ENCODE data around the gene KIAA0586. TPM values are rescaled to one million over a fixed set of nuclear protein-coding genes. Genes with fewer than 3 reads are reported as not detected.

KIAA0586 gene
- total RNA-seq, 4 donors from 2014 or later = 9.6 to 16.8 (median 13.9) TPM

GRCh38 chr14:58533446-58533845 is 105.9 kb downstream of the KIAA0586 start:
- TF ChIP-seq POLR2A (IDR thresholded peaks at IDR 0.05) = no peak
- TF ChIP-seq, protein P1, sequence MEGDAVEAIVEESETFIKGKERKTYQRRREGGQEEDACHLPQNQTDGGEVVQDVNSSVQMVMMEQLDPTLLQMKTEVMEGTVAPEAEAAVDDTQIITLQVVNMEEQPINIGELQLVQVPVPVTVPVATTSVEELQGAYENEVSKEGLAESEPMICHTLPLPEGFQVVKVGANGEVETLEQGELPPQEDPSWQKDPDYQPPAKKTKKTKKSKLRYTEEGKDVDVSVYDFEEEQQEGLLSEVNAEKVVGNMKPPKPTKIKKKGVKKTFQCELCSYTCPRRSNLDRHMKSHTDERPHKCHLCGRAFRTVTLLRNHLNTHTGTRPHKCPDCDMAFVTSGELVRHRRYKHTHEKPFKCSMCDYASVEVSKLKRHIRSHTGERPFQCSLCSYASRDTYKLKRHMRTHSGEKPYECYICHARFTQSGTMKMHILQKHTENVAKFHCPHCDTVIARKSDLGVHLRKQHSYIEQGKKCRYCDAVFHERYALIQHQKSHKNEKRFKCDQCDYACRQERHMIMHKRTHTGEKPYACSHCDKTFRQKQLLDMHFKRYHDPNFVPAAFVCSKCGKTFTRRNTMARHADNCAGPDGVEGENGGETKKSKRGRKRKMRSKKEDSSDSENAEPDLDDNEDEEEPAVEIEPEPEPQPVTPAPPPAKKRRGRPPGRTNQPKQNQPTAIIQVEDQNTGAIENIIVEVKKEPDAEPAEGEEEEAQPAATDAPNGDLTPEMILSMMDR (IDR thresholded peaks at IDR 0.05) = no peak
- Histone ChIP-seq H3K27ac (peak overlapping the region in 1 of 4 donors; percentile 25), H3K9me3 (peaks cover 0 to 8% (median 0%) of the 10 kb centered on the region in 3 donors), H3K36me3 (no peaks in the 10 kb centered on the region), H3K4me3 (no peak overlapping the region), H3K27me3 (no peaks in the 10 kb centered on the region), H3K4me1 (peaks cover 0 to 3% (median 0%) of the 10 kb centered on the region in 3 donors)
- DNase-seq = no peak
- intact Hi-C loops (cut with DNase I) = no loop called here
- 69 to 77% methylated on average over 5 of the region's 5 CpGs for WGBS, 2 donors

- H3K9me3 ChIP-seq = peaks cover 0 to 2% (median 0%) of the 10 kb centered on the region in 3 donors
- intact Hi-C loops (cut with DNase I) = no loop called here
- TF ChIP-seq, protein P1 (IDR thresholded peaks at IDR 0.05) = no peak
- TF ChIP-seq POLR2A (IDR thresholded peaks at IDR 0.05) = no peak
- no peak overlapping the region for H3K4me3 ChIP-seq
- no peaks in the 10 kb centered on the region for H3K36me3 ChIP-seq
- WGBS, 2 donors = 70 to 76% methylated on average over 1 of the region's 1 CpG
- H3K4me1 ChIP-seq = peaks cover 0 to 3% (median 0%) of the 10 kb centered on the region in 3 donors
- no peak overlapping the region for H3K27ac ChIP-seq
- H3K27me3 ChIP-seq = no peaks in the 10 kb centered on the region
- no peak for DNase-seq
Observed at GRCh38 chr14:58535044-58535443, 107.5 kb downstream of the KIAA0586 start.

- WGBS, 2 donors = 82 to 85% methylated on average over 3 of the region's 3 CpGs
- intact Hi-C loops (cut with DNase I) = no loop called here
- H3K36me3 ChIP-seq = no peaks in the 10 kb centered on the region
Observed at GRCh38 chr14:58537004-58537403, 109.5 kb downstream of the KIAA0586 start.

DNA sequence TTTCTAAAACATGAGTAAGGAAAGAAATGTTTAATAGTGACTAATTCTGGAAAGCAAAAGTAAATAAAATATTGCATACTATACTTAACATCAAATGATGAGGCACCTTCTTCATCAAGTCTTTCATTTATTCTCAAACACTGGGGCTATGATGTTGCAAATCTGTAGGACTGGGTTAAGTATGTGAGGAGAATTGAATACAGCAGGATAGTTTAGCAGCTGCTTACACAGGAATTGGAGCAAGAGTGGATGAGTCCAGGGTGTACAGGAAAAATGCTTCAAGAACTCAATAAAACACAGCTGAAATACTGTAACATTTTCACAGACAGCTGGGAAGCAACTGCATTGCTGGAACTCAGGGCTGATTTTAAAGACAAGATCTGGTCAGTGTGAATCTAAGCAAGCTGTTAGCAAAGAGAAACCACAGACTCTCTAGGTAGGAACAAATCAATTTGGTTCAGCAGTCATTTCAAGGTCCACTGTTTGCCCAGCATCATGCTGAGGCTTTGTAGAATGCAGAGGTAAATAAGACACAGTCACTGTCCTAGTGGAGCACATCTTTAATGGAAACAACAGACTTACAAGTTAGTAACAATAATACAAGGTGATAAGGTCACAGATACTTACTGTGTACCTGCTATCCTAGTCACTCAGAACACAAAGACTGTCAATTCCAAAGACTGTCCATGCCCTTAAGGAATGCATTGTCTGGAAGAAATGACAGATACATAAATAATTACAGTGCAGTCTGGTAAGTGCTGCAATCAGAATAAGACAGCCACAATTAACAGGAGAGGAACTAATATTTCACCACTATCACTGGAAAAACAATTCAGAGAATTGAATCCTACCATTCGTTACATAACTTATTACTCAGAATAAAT is 113.5 kb downstream of the KIAA0586 start:
- WGBS, 2 donors = 84% methylated on average over 1 of the region's 1 CpG
- no peaks in the 10 kb centered on the region for H3K4me1 ChIP-seq
- H3K9me3 ChIP-seq = no peaks in the 10 kb centered on the region
- no peak overlapping the region for H3K27ac ChIP-seq
- no peaks in the 10 kb centered on the region for H3K27me3 ChIP-seq
- peaks cover 0 to 4% (median 0%) of the 10 kb centered on the region in 3 donors for H3K36me3 ChIP-seq
- intact Hi-C loops (cut with DNase I) = no loop called here
- no peak for DNase-seq
- TF ChIP-seq, protein P1 (IDR thresholded peaks at IDR 0.05) = no peak
- TF ChIP-seq POLR2A (IDR thresholded peaks at IDR 0.05) = no peak
- no peak overlapping the region for H3K4me3 ChIP-seq

More at GRCh38 chr14:58537004-58537403, 109.5 kb downstream of the KIAA0586 start:
- no peaks in the 10 kb centered on the region for H3K27me3 ChIP-seq
- no peak overlapping the region for H3K27ac ChIP-seq
- no peaks in the 10 kb centered on the region for H3K9me3 ChIP-seq
- DNase-seq = no peak
- TF ChIP-seq, protein P1 (IDR thresholded peaks at IDR 0.05) = no peak
- no peak for TF ChIP-seq POLR2A (IDR thresholded peaks at IDR 0.05)
- H3K4me1 ChIP-seq = peaks cover 0 to 3% (median 0%) of the 10 kb centered on the region in 3 donors
- no peak overlapping the region for H3K4me3 ChIP-seq

DNA sequence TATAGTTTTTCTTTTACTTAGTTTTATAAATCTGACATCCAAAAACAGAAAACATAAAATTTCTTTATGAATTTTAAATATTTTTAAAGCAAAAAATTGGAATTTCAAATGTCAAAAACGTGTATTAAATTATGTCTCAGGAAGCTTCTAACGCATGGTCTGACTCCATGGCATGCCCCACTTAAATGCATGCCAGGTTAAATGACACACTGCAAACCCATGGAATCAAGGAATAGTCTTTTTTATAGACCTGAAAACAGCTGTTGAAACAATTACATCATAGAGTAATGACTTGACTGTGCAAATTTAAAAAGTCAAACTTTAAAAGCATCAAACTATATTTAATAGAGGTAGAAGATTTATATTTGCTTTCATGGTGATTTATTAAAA is 114.1 kb downstream of the KIAA0586 start:
- intact Hi-C loops (cut with DNase I) = no loop called here
- Histone ChIP-seq H3K4me1 (no peaks in the 10 kb centered on the region), H3K27ac (no peak overlapping the region), H3K27me3 (no peaks in the 10 kb centered on the region), H3K9me3 (no peaks in the 10 kb centered on the region), H3K36me3 (peaks cover 0 to 4% (median 0%) of the 10 kb centered on the region in 3 donors), H3K4me3 (no peak overlapping the region)
- no peak for TF ChIP-seq POLR2A (IDR thresholded peaks at IDR 0.05)
- TF ChIP-seq, protein P1 (IDR thresholded peaks at IDR 0.05) = no peak
- WGBS, 2 donors = 81 to 87% methylated on average over 2 of the region's 2 CpGs
- DNase-seq = no peak

Measured in esophagus squamous epithelium (tissue), 5 donors.